Upper lobe of left lung (tissue), 4 donors: ENCODE data around the gene GNAI1.

Experiments
- CTCF ChIP-seq, 6 experiments: fragments of 450-650 bp in 4 of 6; fragments of 200-600 bp in 2 of 6; sonication (generic) in 2 of 6; IDR thresholded peaks; one replicate each; pipeline ENCODE4 v1.5.1; 2016 to 2019; ENCODE audit warnings: antibody characterized with exemption in 6 of 6
- EP300 ChIP-seq, 4 donors: sonication (generic); formaldehyde crosslinking; IDR thresholded peaks; one replicate each; pipeline ENCODE4 v1.5.1; 2017; ENCODE audit warnings: antibody characterized with exemption in 4 of 4, control low read depth in 2 of 4
- POLR2A ChIP-seq, 4 donors: fragments of 450-650 bp; IDR thresholded peaks; one replicate each; pipeline ENCODE4 v1.5.1; 2016 to 2017; ENCODE audit warnings: antibody characterized with exemption in 4 of 4, mild to moderate bottlenecking in 2 of 4
- POLR2AphosphoS5 ChIP-seq, 2 donors: sonication (generic); formaldehyde crosslinking; IDR thresholded peaks; one replicate each; pipeline ENCODE4 v1.5.1; 2017; ENCODE audit warnings: antibody characterized with exemption in 2 of 2

- TF ChIP-seq POLR2A (IDR thresholded peaks at IDR 0.05), result no peak
- TF ChIP-seq CTCF (IDR thresholded peaks at IDR 0.05), result no peak
- TF ChIP-seq EP300 (IDR thresholded peaks at IDR 0.05), result no peak
- TF ChIP-seq POLR2AphosphoS5 (IDR thresholded peaks at IDR 0.05), result no peak
Measured at GRCh38 chr7:80142853-80143580, 8.4 kb downstream of the GNAI1 start.
